Progenitor cell of endocrine pancreas (in vitro differentiated cells): ENCODE results near the gene RGS7. TPM values are rescaled to one million over a fixed set of nuclear protein-coding genes. Genes with fewer than 3 reads are reported as not detected.

Source experiments
- DNase-seq: peaks from one replicate; pipeline ENCODE4 v3.0.0; 2021; ENCODE audit warnings: low spot score; ENCODE audit not compliant: unreplicated experiment
- H3K27ac Mint-ChIP-seq: 2 replicates; pipeline ENCODE4 v1.8.0; 2021; ENCODE audit warnings: mild to moderate bottlenecking, moderate library complexity, mixed read lengths
- H3K27me3 Mint-ChIP-seq: 2 replicates; pipeline ENCODE4 v1.8.0; 2021; ENCODE audit warnings: mixed read lengths
- H3K36me3 Mint-ChIP-seq: 2 replicates; pipeline ENCODE4 v1.8.0; 2022; ENCODE audit warnings: mixed read lengths; ENCODE audit not compliant: insufficient read depth
- H3K4me1 Mint-ChIP-seq: 2 replicates; pipeline ENCODE4 v1.8.0; 2021; ENCODE audit warnings: low read depth, mixed read lengths
- H3K4me3 Mint-ChIP-seq: 2 replicates; pipeline ENCODE4 v1.8.0; 2021; ENCODE audit warnings: low read depth, mild to moderate bottlenecking, moderate library complexity, mixed read lengths
- H3K9me3 Mint-ChIP-seq: 2 replicates; pipeline ENCODE4 v1.8.0; 2021; ENCODE audit warnings: low read depth, mixed read lengths
- total RNA-seq: library from RNA; stranded (reverse); gene quantifications from 2 replicates; pipeline ENCODE4 v1.2.1, GENCODE V29; 2021
- TF ChIP-seq, protein P1 (sequence below): fragments of 200-600 bp; sonication (generic); IDR thresholded peaks from one replicate; pipeline ENCODE4 v1.5.0; 2021; ENCODE audit warnings: antibody characterized with exemption, mild to moderate bottlenecking; ENCODE audit not compliant: unreplicated experiment

RGS7 gene
- total RNA-seq, 1 donor from 2014 or later: 2.4 TPM

DNA sequence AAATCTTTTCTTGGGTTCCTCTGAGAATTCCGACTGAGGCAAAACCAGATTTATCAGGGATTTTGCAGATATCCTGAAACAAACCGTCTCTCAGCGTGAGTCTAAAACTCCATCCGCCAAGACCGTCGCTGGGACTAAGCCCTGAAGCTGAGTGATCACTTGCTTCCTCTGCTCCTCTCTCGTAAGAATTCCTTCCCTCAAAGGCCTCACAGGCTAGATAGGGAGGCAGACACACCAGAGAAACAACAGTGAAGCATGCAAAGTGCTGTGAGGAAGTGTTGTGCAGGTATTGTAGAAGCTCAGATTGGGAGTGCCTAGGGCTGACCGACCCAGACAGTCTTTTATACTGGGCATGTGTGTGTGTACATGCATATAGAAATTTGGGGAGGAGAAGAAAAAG is 119.1 kb downstream of the RGS7 start:
- no peaks in the 10 kb centered on the region for H3K9me3 Mint-ChIP-seq
- peaks cover 2% of the 10 kb centered on the region for H3K4me1 Mint-ChIP-seq
- no peaks in the 10 kb centered on the region for H3K36me3 Mint-ChIP-seq
- TF ChIP-seq, protein P1, sequence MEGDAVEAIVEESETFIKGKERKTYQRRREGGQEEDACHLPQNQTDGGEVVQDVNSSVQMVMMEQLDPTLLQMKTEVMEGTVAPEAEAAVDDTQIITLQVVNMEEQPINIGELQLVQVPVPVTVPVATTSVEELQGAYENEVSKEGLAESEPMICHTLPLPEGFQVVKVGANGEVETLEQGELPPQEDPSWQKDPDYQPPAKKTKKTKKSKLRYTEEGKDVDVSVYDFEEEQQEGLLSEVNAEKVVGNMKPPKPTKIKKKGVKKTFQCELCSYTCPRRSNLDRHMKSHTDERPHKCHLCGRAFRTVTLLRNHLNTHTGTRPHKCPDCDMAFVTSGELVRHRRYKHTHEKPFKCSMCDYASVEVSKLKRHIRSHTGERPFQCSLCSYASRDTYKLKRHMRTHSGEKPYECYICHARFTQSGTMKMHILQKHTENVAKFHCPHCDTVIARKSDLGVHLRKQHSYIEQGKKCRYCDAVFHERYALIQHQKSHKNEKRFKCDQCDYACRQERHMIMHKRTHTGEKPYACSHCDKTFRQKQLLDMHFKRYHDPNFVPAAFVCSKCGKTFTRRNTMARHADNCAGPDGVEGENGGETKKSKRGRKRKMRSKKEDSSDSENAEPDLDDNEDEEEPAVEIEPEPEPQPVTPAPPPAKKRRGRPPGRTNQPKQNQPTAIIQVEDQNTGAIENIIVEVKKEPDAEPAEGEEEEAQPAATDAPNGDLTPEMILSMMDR: no peak
- no peak for DNase-seq
- H3K4me3 Mint-ChIP-seq: no peak overlapping the region
- H3K27me3 Mint-ChIP-seq: peaks cover 5% of the 10 kb centered on the region
- H3K27ac Mint-ChIP-seq: no peak overlapping the region

GRCh38 chr1:241235256-241235897 is 121.6 kb downstream of the RGS7 start:
- Mint-ChIP-seq H3K4me3 (no peak overlapping the region), H3K36me3 (no peaks in the 10 kb centered on the region), H3K27me3 (peaks cover 5% of the 10 kb centered on the region), H3K9me3 (no peaks in the 10 kb centered on the region), H3K27ac (no peak overlapping the region), H3K4me1 (peaks cover 7% of the 10 kb centered on the region)
- TF ChIP-seq, protein P1: no peak
- no peak for DNase-seq

DNA sequence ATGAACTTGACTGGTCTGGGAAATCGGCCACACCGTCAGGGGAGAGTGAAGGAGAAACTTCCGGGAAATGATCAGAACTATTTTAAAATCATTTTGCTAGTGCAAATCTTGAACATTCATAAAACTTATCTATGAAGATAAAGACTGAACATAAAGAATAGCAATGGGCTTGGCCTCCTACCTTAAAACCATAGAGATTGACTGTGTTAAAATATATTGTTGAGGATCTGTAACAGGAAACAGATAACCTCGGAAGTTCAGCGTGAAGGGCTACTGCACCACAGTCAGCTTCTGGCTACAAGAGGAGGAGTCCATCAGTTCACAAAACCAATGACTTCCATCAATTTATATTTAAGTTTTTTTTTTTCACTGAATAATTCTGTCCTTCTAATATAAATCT is 127.3 kb downstream of the RGS7 start:
- no peak overlapping the region for H3K4me3 Mint-ChIP-seq
- no peak overlapping the region for H3K27ac Mint-ChIP-seq
- H3K9me3 Mint-ChIP-seq: no peaks in the 10 kb centered on the region
- peaks cover 6% of the 10 kb centered on the region for H3K4me1 Mint-ChIP-seq
- TF ChIP-seq, protein P1: no peak
- no peaks in the 10 kb centered on the region for H3K36me3 Mint-ChIP-seq
- no peak for DNase-seq
- H3K27me3 Mint-ChIP-seq: no peaks in the 10 kb centered on the region

GRCh38 chr1:241229216-241229615 is 127.8 kb downstream of the RGS7 start:
- H3K27ac Mint-ChIP-seq: no peak overlapping the region
- no peak overlapping the region for H3K4me3 Mint-ChIP-seq
- H3K36me3 Mint-ChIP-seq: no peaks in the 10 kb centered on the region
- TF ChIP-seq, protein P1: no peak
- H3K27me3 Mint-ChIP-seq: no peaks in the 10 kb centered on the region
- DNase-seq: no peak
- no peaks in the 10 kb centered on the region for H3K9me3 Mint-ChIP-seq
- H3K4me1 Mint-ChIP-seq: peaks cover 6% of the 10 kb centered on the region

DNA sequence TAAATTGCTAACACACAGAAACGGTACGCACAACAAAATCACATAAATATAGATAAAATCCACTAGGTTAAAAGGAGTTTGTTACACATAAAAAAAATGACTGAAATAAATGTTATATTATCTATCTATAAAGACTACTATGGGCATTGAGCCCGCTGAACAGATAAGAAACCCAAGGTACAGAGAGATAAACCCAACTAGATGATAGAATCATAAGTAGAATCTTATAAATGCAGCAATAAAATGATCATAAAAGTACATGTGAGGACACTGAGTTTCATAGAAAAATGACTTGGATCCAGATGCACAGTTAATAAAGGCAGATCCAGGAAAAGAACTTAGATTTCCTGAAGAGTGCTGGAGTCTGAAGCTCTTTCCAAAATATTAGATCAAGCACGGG is 128.7 kb downstream of the RGS7 start:
- H3K9me3 Mint-ChIP-seq: peaks cover 1% of the 10 kb centered on the region
- H3K36me3 Mint-ChIP-seq: no peaks in the 10 kb centered on the region
- TF ChIP-seq, protein P1: no peak

More for the DNA sequence above, 128.7 kb downstream of the RGS7 start:
- H3K27me3 Mint-ChIP-seq: no peaks in the 10 kb centered on the region
- H3K4me3 Mint-ChIP-seq: no peak overlapping the region
- no peak overlapping the region for H3K27ac Mint-ChIP-seq
- peaks cover 6% of the 10 kb centered on the region for H3K4me1 Mint-ChIP-seq
- DNase-seq: no peak
